Stimulated activated CD4-positive, alpha-beta T cell treated with anti-CD3 and anti-CD28 coated beads, Interleukin-15, amount 100 ng/mL, for 1 hour (primary cell): Measurements from ENCODE around the gene PNMT.

Experiments used
- DNase-seq, 2 donors: peaks; one replicate each; pipeline ENCODE4 v3.0.0-alpha.2; 2020; ENCODE audit warnings: low read depth in 1 of 2, low spot score in 1 of 2

The PNMT gene

GRCh38 chr17:39669897-39670735 is 1.9 kb downstream of the PNMT start:
- DNase-seq, result no peak

DNA sequence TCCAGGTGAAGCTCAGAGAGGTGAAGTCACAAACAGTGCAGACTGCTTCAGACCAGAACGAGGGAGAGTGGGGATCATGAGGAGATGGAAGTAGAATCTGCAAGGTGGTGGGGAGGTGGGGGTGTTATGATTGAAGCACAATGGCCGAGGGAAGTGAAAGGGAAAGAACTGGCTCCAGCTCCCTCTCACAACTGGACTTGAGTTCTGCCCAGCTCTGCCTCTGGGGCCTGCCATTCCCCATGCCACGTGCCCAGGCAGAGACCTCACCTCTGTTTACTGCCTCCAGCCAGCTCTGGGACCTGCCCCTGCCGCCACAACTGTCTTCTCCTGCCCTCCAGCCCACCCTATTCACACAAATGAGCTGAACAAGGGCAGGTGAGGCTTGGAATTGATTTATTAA is 2.5 kb downstream of the PNMT start:
- DNase-seq, result no peak

DNA sequence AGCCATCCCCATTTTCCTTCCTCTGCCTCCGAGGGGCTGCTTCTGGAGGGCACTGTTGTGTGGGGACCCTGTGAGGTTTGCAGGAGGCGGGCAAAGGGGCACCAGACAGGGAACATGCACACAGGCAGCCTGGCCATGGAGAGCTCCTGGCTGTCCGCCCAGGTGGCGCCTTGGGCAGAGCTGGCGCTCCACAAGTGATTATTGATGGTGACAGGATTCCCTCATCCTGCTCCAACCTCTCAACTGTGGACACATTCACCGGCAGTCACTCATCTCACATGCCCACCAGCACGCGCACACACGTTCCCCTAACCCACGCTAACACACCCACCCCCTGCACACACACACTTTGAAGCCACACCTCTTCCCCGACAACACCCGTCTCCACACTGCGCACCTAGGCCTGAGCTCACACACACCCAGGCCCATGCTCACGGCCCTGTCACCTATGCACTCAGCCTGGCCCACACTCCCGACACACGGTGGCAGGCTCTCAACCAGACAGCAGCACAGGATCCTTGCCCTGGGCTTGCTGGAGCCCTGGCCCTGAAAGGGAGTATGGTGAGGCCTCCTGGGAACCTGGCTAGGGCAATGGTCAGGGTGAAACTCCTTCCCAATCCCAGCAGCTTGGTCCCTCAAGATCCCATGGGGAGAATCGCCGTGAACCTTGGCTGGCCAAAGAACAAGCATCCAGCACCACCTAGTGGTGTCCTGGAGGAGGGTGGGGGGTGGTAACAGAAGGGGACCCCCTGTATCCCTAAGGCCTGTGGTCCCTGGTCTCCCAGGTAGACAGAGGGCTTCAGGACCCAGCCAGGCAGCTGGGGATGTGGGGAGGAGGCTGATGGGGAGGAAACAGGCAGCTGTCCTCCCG is 3.6 kb downstream of the PNMT start:
- no peak for DNase-seq

GRCh38 chr17:39672522-39673334 is 4.5 kb downstream of the PNMT start:
- DNase-seq, result no peak

GRCh38 chr17:39673335-39674081 is 5.3 kb downstream of the PNMT start:
- DNase-seq, result no peak

- no peak for DNase-seq
Observed at GRCh38 chr17:39674179-39674578, 5.9 kb downstream of the PNMT start.

DNA sequence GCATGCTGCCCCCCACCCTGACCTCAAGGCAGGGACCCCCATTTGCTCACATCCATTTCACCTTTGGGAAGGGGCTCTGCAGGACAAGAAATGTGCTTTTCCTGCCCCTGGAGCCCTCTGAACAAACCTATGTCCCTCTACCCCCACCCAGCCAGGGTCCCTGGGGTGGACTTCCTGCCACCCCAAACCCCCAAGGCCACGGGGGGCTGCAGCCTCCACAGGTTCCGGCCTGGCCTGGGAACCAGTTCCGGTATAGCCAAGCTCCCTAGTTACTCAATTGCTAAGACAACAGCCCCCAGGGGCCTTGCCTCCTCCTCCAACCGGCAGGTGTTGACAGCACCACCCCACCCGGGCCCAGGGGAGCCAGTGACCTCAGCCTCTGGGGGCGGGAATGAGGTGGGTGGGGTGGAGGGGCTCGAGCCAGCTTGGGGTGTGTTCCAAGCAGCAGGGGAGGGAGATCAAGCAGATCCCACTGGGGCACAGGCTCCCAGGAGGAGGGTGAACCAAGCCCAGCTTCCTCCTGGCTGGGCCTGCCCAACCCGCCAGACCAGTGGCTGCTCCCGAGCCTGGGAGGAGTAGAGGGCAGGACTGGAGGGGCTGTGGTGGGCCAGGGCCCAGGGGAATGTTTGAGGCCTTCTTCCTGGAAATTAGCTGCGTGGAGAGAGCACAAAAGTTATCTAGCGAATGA is 6.6 kb downstream of the PNMT start:
- DNase-seq, result no peak

DNA sequence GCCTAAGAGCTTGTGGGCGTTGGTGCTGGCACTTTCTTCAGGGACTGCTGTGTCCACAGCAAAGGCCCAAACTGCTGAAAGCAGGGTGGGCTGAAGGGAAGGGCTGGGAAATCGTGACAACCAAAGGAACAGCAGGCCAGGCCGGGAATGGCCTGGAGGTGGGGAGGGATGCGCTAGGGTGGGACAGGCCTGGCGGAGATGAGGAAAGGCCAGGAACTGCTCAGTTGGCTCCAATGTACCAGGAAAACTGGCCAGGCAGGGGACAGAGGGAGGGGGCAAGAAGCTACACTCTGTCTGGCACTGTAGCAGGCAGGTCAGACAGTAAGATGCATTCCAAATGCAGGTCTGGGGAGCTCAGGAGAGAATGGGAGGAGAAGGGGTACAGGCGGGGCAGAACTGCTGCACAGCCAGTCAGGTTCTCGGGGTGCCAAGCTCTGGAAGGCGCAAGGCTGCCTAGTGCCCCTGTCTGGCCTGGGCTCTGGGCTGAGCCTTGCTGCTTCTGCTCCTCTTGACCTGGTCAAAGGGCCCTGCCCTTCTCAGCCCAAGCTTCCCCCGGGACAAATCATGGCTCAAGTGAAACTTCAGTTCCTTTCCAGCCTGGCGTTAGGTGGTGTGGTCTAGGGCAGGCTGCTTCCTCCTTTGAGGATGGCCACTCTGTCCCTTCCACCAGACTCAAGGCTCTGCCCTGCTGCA is 7.3 kb downstream of the PNMT start:
- DNase-seq, result no peak

- DNase-seq, result no peak
Observed at GRCh38 chr17:39676198-39676819, 8.1 kb downstream of the PNMT start.

DNA sequence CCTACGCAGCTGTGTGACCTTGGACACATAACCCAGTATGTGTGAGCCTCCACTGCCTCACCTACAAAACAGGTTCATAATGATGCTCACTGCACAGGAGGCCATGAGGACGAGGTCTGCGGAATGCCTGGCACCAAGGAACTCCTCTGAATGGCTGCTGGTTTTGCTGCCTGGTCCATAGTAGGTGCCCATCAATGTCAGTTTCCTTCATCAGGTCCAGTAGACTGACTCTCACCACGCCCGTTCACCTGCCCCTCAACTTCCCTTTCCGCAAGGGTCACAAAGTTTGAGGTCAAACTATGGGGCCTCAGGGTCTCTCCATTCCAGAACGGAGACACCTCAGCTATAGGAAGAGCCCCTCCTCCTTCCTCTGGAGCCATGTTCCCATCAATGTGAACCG is 8.8 kb downstream of the PNMT start:
- DNase-seq, result no peak

- no peak for DNase-seq
Observed at GRCh38 chr17:39677542-39678339, 9.5 kb downstream of the PNMT start.

GRCh38 chr17:39678340-39679116 is 10.3 kb downstream of the PNMT start:
- DNase-seq, result no peak

DNA sequence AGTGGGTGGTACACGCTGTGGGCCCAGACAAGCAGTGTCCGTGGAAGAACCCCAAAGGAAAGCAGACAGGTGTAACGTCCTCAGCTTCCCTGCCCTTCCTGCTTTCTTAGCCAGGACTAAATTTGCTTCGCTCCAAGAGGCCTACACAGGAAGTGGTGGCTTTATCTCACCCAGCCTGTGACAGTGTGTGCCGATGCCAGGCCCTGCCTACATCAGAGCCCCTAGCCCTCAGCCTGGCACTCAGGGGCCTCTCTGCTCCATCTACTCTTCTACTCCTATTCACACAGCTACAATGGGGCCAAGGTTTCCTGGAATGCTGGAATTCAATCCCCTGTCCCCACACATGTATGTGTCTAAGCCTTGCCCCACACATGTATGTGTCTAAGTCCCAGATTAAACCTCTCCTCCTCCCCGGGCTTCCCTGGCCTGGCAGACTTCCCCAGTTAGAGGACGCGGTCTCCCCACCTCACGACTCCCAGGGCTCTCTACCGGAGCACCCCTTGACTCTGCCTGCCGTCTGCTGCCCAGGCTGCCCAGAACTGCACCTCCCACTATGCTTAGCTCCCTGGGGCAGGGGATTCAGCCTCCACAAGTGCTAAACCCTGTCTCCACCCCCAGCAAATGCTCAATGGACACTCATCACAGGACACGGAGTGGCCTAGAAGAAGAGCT is 11.4 kb downstream of the PNMT start:
- no peak for DNase-seq

DNA sequence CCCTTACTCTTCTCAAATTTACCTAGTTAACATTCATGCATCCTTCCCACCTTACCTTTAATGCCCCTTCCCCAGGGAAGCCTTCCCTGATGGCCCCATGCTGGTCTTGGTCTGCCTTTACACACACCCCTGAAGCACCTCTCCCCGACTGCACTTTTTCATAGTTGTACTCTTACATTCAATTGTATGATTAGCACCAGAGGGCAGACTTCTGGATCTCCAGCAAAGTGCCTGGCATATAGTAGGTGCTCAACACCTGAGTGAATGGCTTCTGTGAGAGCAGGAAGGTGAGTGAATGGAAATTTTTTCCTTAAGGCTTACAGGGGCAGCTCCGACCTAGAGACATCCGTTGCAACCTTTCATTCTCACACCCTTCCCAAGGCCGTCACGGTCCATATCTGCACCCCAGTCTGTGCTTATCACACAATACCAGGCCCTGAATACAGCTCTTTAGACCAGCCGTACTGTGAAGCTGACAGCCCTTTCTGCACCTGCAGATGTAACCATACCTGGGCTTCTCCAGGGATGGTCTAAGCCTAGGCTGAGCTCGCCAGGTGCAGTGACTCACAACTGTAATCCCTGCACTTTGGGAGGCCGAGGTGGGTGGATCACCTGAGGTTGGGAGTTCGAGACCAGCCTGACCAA is 15.2 kb downstream of the PNMT start:
- DNase-seq, result no peak

- no peak for DNase-seq
Observed at GRCh38 chr17:39684369-39685192, 16.3 kb downstream of the PNMT start.
